Immature natural killer cell (primary cell): ENCODE measurements around the gene TMEM243. TPM values are rescaled to one million over a fixed set of nuclear protein-coding genes. Genes with fewer than 3 reads are reported as not detected.

ENCODE experiments used
- DNase-seq, 3 donors: peaks; one replicate each; pipeline ENCODE4 v3.0.0; 2022; ENCODE audit warnings: mixed read lengths in 1 of 3
- H3K27ac Mint-ChIP-seq, 6 donors: one replicate each; pipeline ENCODE4 v1.8.0; 2020; ENCODE audit warnings: mixed read lengths in 6 of 6, mild to moderate bottlenecking in 5 of 6, inconsistent platforms in 4 of 6, moderate library complexity in 3 of 6
- H3K27me3 Mint-ChIP-seq, 3 donors: one replicate each; pipeline ENCODE4 v1.8.0; 2020 to 2021; ENCODE audit warnings: low read depth in 3 of 3, mild to moderate bottlenecking in 3 of 3, mixed read lengths in 3 of 3, moderate library complexity in 3 of 3, inconsistent platforms in 1 of 3
- H3K36me3 Mint-ChIP-seq, 3 donors: one replicate each; pipeline ENCODE4 v1.8.0; 2020; ENCODE audit warnings: mixed read lengths in 3 of 3, inconsistent platforms in 2 of 3, mild to moderate bottlenecking in 2 of 3
- H3K4me1 Mint-ChIP-seq, 2 donors: one replicate each; pipeline ENCODE4 v1.8.0; 2020; ENCODE audit warnings: inconsistent platforms in 2 of 2, mild to moderate bottlenecking in 2 of 2, mixed read lengths in 2 of 2, moderate library complexity in 1 of 2
- H3K4me3 Mint-ChIP-seq, 5 donors: one replicate each; pipeline ENCODE4 v1.8.0; 2020; ENCODE audit warnings: mild to moderate bottlenecking in 5 of 5, mixed read lengths in 5 of 5, inconsistent platforms in 3 of 5, moderate library complexity in 3 of 5
- H3K9me3 Mint-ChIP-seq, 6 donors: one replicate each; pipeline ENCODE4 v1.8.0; 2020; ENCODE audit warnings: mild to moderate bottlenecking in 6 of 6, mixed read lengths in 6 of 6, inconsistent platforms in 4 of 6, moderate library complexity in 3 of 6
- polyA plus RNA-seq, 3 donors: library from polyadenylated mRNA; unstranded; fragments of 300-500 nt; fragmentation: Illumina TruSeq; gene quantifications; one replicate each; pipeline ENCODE4 v1.2.3, GENCODE V29; 2021

Gene TMEM243
- polyA plus RNA-seq, 3 donors from 2014 or later: 35.2 to 47.7 (median 47.1) TPM

GRCh38 chr7:87151002-87151728 lies 68.4 kb downstream of the TMEM243 start:
- no peak for DNase-seq
- peaks cover 0 to 4% (median 0%) of the 10 kb centered on the region in 3 donors for H3K36me3 Mint-ChIP-seq
- H3K9me3 Mint-ChIP-seq: no peaks in the 10 kb centered on the region
- H3K4me1 Mint-ChIP-seq: peaks cover 37 to 43% of the 10 kb centered on the region in 2 donors
- peaks cover 6 to 18% (median 17%) of the 10 kb centered on the region in 3 donors for H3K27me3 Mint-ChIP-seq
- peak overlapping the region; percentile 97 to 99 (median 98) for H3K27ac Mint-ChIP-seq
- H3K4me3 Mint-ChIP-seq: peak overlapping the region; percentile 95 to 99 (median 97)

GRCh38 chr7:87148332-87148955 lies 71.1 kb downstream of the TMEM243 start:
- DNase-seq: peak in 1 of 3 donors; percentile 19
- Mint-ChIP-seq H3K27ac (no peak overlapping the region), H3K36me3 (peaks cover 0 to 4% (median 0%) of the 10 kb centered on the region in 3 donors), H3K27me3 (peaks cover 6 to 18% (median 17%) of the 10 kb centered on the region in 3 donors), H3K4me1 (peaks cover 21 to 28% of the 10 kb centered on the region in 2 donors), H3K9me3 (no peaks in the 10 kb centered on the region), H3K4me3 (no peak overlapping the region)

GRCh38 chr7:87147500-87147899 lies 72.0 kb downstream of the TMEM243 start:
- H3K27me3 Mint-ChIP-seq: peaks cover 6 to 12% (median 11%) of the 10 kb centered on the region in 3 donors
- peaks cover 14 to 20% of the 10 kb centered on the region in 2 donors for H3K4me1 Mint-ChIP-seq
- no peaks in the 10 kb centered on the region for H3K36me3 Mint-ChIP-seq
- no peak overlapping the region for H3K4me3 Mint-ChIP-seq
- DNase-seq: no peak
- no peaks in the 10 kb centered on the region for H3K9me3 Mint-ChIP-seq
- H3K27ac Mint-ChIP-seq: no peak overlapping the region

- H3K4me3 Mint-ChIP-seq: no peak overlapping the region
- H3K36me3 Mint-ChIP-seq: no peaks in the 10 kb centered on the region
- H3K27ac Mint-ChIP-seq: no peak overlapping the region
- DNase-seq: no peak
- no peaks in the 10 kb centered on the region for H3K9me3 Mint-ChIP-seq
- H3K4me1 Mint-ChIP-seq: peaks cover 11 to 17% of the 10 kb centered on the region in 2 donors
- peaks cover 2 to 7% (median 4%) of the 10 kb centered on the region in 3 donors for H3K27me3 Mint-ChIP-seq
Measured at GRCh38 chr7:87146740-87147386, 72.7 kb downstream of the TMEM243 start.

Other genes with a start within 250 kb of the TMEM243 start
- 10 to 100 TPM in 1 of 3 donors, 1 to 10 TPM in 2; 1.2 to 13.9 (median 2.6) TPM for gene ELAPOR2, start 160.1 kb downstream of the TMEM243 start, polyA plus RNA-seq
- 10 to 100 TPM in 2 of 3 donors, 1 to 10 TPM in 1; 2.8 to 21.7 (median 11.7) TPM for gene DMTF1, start 67.3 kb downstream of the TMEM243 start, polyA plus RNA-seq
- 10 to 100 TPM in 1 of 3 donors, 1 to 10 TPM in 2; 3.9 to 13.2 (median 7.5) TPM for gene CROT, start 125.9 kb upstream of the TMEM243 start, polyA plus RNA-seq